Measurements from ENCODE around the gene CACNB2. TPM values are rescaled to one million over a fixed set of nuclear protein-coding genes. Genes with fewer than 3 reads are reported as not detected.

Gene CACNB2
- total and polyA plus RNA-seq, 2 donors (not counting 3 experiments of a cell fraction or from before 2014, with no cell fraction given): not detected

DNA sequence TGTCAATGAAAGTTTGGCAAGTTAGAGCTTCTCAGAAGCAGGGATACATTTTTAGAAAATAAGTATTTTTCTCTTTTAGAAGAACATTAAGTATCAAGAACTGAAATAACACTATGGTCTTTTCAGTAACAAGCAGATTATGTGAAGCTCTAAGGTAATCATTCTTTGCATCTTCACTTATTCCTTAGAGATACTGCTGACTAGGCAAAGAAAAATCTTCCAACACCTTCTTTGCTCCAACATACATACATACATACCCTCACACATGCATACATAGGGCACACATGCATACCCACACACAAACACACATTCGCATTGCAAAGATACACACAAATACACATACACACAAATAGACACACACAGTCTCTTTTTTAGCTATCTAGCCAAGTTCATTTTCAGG is 37.8 kb upstream of the CACNB2 start:
- ChIA-PET CTCF (interaction anchor here (1.5 kb wide), 1 partner anchor 494 kb away, joined by 3 read pairs; no protein-coding TSS in a partner anchor), POLR2A (no interaction called here)
- Histone ChIP-seq H3K27me3 (ENCODE audit: control insufficient read depth in 2 of 2, insufficient read depth in 2 of 2, low read length in 2 of 2) (no peaks in the 10 kb centered on the region), H4K20me1 (replicated peaks; ENCODE audit: control insufficient read depth, extremely low read depth, insufficient read depth, low read length) (no peaks in the 10 kb centered on the region), H3K4me2 (ENCODE audit: insufficient read depth, low read length) (no peak overlapping the region), H3K79me2 (ENCODE audit: control insufficient read depth, insufficient read depth, low read length) (no peaks in the 10 kb centered on the region), H3K4me1 (ENCODE audit: control insufficient read depth, extremely low read depth, insufficient read depth, low read length) (no peaks in the 10 kb centered on the region), H3K27ac (ENCODE audit: insufficient read depth, low read depth, low read length) (no peak overlapping the region), H3K9ac (replicated peaks; ENCODE audit: extremely low read depth, insufficient read depth, low read length) (no peak overlapping the region), H3K4me3 (replicated peaks in 1 of 3; ENCODE audit: insufficient read depth in 1 of 3, low read depth in 1 of 3, low read length in 3 of 3) (no peak overlapping the region), H3K9me1 (replicated peaks; ENCODE audit: control insufficient read depth, extremely low read depth, insufficient read depth, low read length) (no peaks in the 10 kb centered on the region), H3K9me3 (replicated peaks; ENCODE audit: control insufficient read depth, insufficient read depth, low read length) (no peaks in the 10 kb centered on the region), H3K36me3 (ENCODE audit: control insufficient read depth in 2 of 2, extremely low read depth in 1 of 2, insufficient read depth in 2 of 2, low read length in 2 of 2) (no peaks in the 10 kb centered on the region), H2AFZ (ENCODE audit: low read depth, low read length) (no peak overlapping the region)
- FAIRE-seq (no peak), DNase-seq (ENCODE audit: low read depth, low spot score) (no peak)
- BruUV-seq (replicated peaks): no TSS peak
- intact Hi-C loops (cut with micrococcal nuclease): no loop called here
- TF ChIP-seq MYC (IDR thresholded peaks at IDR 0.05; ENCODE audit: low read depth, low read length) (no peak), EZH2 (IDR thresholded peaks at IDR 0.05; ENCODE audit: borderline replicate concordance, low read depth, low read length, severe bottlenecking) (no peak), JUN (IDR thresholded peaks at IDR 0.05; ENCODE audit: borderline replicate concordance, insufficient read depth, insufficient read length, low read depth) (no peak), FOS (IDR thresholded peaks at IDR 0.05; ENCODE audit: borderline replicate concordance, insufficient read depth, low read length) (no peak), POLR2AphosphoS5 (IDR thresholded peaks at IDR 0.05; ENCODE audit: insufficient read depth, low read depth, low read length) (no peak), POLR2A (IDR thresholded peaks at IDR 0.05; ENCODE audit: low read depth, low read length) (no peak), GATA2 (IDR thresholded peaks at IDR 0.05; ENCODE audit: insufficient read depth, insufficient read length, low read depth, low read length) (no peak)
- TF ChIP-seq, protein P1, sequence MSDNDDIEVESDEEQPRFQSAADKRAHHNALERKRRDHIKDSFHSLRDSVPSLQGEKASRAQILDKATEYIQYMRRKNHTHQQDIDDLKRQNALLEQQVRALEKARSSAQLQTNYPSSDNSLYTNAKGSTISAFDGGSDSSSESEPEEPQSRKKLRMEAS (IDR thresholded peaks at IDR 0.05; ENCODE audit: insufficient read depth, insufficient read length): no peak
- TF ChIP-seq, protein P2, sequence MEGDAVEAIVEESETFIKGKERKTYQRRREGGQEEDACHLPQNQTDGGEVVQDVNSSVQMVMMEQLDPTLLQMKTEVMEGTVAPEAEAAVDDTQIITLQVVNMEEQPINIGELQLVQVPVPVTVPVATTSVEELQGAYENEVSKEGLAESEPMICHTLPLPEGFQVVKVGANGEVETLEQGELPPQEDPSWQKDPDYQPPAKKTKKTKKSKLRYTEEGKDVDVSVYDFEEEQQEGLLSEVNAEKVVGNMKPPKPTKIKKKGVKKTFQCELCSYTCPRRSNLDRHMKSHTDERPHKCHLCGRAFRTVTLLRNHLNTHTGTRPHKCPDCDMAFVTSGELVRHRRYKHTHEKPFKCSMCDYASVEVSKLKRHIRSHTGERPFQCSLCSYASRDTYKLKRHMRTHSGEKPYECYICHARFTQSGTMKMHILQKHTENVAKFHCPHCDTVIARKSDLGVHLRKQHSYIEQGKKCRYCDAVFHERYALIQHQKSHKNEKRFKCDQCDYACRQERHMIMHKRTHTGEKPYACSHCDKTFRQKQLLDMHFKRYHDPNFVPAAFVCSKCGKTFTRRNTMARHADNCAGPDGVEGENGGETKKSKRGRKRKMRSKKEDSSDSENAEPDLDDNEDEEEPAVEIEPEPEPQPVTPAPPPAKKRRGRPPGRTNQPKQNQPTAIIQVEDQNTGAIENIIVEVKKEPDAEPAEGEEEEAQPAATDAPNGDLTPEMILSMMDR (IDR thresholded peaks at IDR 0.05; ENCODE audit: extremely low read depth in 1 of 2, insufficient read depth in 1 of 2, low read depth in 1 of 2, low read length in 2 of 2): no peak
- dilution Hi-C loops (cut with MboI; ENCODE audit: extremely low pct_ligation_motif_present, low sequenced_read_pairs): no loop called here

All from endothelial cell of umbilical vein (primary cell).